Progenitor cell of endocrine pancreas (in vitro differentiated cells): Measurements from ENCODE around the gene PHF21A. TPM values are rescaled to one million over a fixed set of nuclear protein-coding genes. Genes with fewer than 3 reads are reported as not detected.

ENCODE experiments used
- DNase-seq: peaks from one replicate; pipeline ENCODE4 v3.0.0; 2021; ENCODE audit warnings: low spot score; ENCODE audit not compliant: unreplicated experiment
- H3K27ac Mint-ChIP-seq: 2 replicates; pipeline ENCODE4 v1.8.0; 2021; ENCODE audit warnings: mild to moderate bottlenecking, moderate library complexity, mixed read lengths
- H3K27me3 Mint-ChIP-seq: 2 replicates; pipeline ENCODE4 v1.8.0; 2021; ENCODE audit warnings: mixed read lengths
- H3K36me3 Mint-ChIP-seq: 2 replicates; pipeline ENCODE4 v1.8.0; 2022; ENCODE audit warnings: mixed read lengths; ENCODE audit not compliant: insufficient read depth
- H3K4me1 Mint-ChIP-seq: 2 replicates; pipeline ENCODE4 v1.8.0; 2021; ENCODE audit warnings: low read depth, mixed read lengths
- H3K4me3 Mint-ChIP-seq: 2 replicates; pipeline ENCODE4 v1.8.0; 2021; ENCODE audit warnings: low read depth, mild to moderate bottlenecking, moderate library complexity, mixed read lengths
- H3K9me3 Mint-ChIP-seq: 2 replicates; pipeline ENCODE4 v1.8.0; 2021; ENCODE audit warnings: low read depth, mixed read lengths
- total RNA-seq: library from RNA; stranded (reverse); gene quantifications from 2 replicates; pipeline ENCODE4 v1.2.1, GENCODE V29; 2021
- TF ChIP-seq, protein P1 (sequence below): fragments of 200-600 bp; sonication (generic); IDR thresholded peaks from one replicate; pipeline ENCODE4 v1.5.0; 2021; ENCODE audit warnings: antibody characterized with exemption, mild to moderate bottlenecking; ENCODE audit not compliant: unreplicated experiment

PHF21A gene
- total RNA-seq, 1 donor from 2014 or later = 70.1 TPM

DNA sequence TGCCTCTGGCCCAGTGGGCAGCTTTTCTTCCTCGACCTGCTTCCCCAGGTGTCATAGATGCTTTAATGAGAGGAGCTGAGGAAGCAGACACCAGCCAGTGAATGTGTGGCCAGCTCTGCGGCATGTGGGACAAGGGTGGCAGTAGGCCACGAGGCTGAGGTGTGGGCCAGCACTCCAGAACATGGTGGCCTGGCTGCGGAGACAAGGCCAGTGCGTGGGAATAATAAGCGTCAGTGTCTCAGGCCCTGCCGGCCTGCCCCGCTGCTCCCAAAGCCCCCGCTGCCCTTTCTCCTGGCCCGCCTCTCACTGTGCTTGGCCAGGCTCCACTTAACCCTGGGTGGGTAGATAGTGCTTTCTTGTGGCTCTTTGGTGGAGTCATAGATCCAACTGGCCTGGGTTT is 233.7 kb downstream of the PHF21A start:
- no peak for DNase-seq
- H3K9me3 Mint-ChIP-seq = no peaks in the 10 kb centered on the region
- peaks cover 8% of the 10 kb centered on the region for H3K27me3 Mint-ChIP-seq
- peak overlapping the region; percentile 38 for H3K4me3 Mint-ChIP-seq
- peaks cover 5% of the 10 kb centered on the region for H3K4me1 Mint-ChIP-seq
- TF ChIP-seq, protein P1, sequence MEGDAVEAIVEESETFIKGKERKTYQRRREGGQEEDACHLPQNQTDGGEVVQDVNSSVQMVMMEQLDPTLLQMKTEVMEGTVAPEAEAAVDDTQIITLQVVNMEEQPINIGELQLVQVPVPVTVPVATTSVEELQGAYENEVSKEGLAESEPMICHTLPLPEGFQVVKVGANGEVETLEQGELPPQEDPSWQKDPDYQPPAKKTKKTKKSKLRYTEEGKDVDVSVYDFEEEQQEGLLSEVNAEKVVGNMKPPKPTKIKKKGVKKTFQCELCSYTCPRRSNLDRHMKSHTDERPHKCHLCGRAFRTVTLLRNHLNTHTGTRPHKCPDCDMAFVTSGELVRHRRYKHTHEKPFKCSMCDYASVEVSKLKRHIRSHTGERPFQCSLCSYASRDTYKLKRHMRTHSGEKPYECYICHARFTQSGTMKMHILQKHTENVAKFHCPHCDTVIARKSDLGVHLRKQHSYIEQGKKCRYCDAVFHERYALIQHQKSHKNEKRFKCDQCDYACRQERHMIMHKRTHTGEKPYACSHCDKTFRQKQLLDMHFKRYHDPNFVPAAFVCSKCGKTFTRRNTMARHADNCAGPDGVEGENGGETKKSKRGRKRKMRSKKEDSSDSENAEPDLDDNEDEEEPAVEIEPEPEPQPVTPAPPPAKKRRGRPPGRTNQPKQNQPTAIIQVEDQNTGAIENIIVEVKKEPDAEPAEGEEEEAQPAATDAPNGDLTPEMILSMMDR = no peak
- no peak overlapping the region for H3K27ac Mint-ChIP-seq
- H3K36me3 Mint-ChIP-seq = no peaks in the 10 kb centered on the region

DNA sequence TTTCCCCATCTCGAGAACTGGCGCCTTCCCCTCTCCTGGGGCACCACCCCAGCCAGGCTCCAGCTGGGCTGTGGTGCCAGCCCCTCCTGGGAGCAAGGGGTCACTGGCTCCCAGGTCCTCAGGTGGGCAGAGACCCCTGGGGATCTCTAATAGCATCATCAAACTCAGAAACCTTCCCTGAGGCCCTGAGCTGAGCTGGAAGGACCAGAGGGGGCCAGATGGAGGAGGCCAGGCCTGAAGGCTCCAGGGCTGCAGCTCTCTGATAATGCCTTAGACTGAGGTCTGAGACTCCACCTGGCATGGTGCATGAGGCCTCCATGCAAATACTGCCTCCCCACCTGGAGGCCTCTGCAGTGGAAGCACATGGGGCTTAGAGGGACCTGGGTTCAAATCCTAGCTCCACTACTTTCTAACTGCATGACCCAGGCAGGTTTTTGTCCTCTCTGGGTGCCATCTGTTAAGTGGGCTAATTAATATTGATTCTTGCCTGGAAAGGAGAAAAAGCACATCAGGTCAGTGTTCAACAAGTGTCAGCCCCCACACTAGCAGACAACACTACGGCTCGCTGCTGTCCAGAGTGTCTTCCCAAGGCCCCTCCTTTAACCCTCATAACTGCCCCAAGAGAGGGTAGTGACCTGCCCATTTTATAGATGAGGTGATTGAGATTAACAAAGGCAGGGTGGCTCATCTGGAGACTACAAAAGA is 234.3 kb downstream of the PHF21A start:
- peaks cover 8% of the 10 kb centered on the region for H3K27me3 Mint-ChIP-seq
- H3K36me3 Mint-ChIP-seq = peaks cover 3% of the 10 kb centered on the region
- DNase-seq = no peak
- peak overlapping the region; percentile 66 for H3K4me3 Mint-ChIP-seq
- H3K4me1 Mint-ChIP-seq = no peaks in the 10 kb centered on the region
- H3K9me3 Mint-ChIP-seq = no peaks in the 10 kb centered on the region
- no peak overlapping the region for H3K27ac Mint-ChIP-seq
- TF ChIP-seq, protein P1 = no peak

DNA sequence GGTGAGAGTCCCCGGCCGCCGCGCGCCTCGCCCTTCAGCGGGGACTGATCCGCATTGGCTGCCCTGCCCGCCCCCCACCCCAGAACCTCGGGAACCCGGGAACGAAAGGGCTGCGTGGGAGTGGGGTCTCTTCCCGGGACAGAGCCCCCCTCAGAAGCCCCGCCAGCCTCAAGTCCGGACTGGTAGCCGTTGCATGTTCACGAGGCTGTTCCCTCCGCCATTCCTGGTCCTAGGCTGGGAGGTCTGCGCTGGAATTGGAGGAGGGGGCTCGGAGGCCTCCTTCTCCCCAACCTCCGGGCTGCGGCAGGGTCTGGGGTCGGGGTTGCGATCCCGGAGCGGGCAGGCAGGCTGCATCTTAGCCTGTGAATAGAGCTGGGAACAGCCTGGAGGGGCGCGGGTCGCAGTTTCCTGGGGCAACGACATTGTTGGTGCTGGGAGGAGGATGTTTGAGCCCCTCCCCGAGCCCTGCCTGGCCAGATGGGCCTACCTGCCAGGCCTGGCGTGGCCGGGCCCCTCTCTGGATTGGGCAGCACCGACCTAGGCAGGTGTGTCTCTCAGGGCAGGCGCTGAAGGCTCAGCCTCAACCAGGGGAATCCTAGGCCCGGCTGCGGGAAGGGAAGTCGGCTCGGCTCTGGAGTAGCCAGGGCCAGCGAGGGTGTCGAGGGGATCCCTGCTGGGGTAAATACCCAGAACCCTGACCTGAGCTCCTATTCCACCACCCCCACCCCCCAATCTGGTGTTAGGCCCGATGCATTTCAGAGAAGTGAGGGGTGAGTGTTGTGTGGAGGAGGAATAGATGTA is 235.1 kb downstream of the PHF21A start:
- Mint-ChIP-seq H3K9me3 (no peaks in the 10 kb centered on the region), H3K4me1 (no peaks in the 10 kb centered on the region), H3K4me3 (peak overlapping the region; percentile 66), H3K27ac (peak overlapping the region; percentile 33), H3K27me3 (peaks cover 8% of the 10 kb centered on the region), H3K36me3 (peaks cover 3% of the 10 kb centered on the region)
- DNase-seq = no peak
- TF ChIP-seq, protein P1 = no peak

DNA sequence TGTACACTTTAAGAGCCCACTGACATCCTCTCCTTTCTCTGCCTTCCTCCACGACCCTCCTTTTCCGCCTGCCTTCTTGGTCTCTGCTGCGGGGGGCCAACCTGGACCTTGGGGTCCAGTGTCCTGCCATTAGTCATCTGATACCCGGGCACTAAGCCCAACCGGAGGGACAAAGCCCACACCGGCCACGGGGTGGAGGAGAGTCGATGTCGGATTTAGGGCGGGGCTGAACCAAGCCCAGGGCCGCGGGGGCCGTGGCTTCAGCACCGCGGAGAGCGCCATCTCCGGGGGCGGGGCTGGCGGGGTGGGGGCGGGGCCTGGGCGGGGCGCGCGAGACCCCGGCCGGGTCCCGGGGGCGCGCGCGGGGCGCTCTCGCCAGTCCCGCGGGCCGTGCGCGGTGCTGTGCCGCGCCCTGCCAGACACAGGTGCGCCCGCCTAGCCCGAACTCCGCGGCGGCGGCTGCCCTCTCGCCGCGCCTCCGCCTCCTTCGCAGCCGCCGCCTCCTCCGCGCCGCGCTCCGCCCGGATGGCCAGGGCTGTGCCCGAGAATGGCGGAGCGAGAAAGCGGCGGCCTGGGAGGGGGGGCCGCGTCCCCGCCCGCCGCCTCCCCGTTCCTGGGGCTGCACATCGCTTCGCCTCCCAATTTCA is 235.9 kb downstream of the PHF21A start, which contains the start of gene MAPK8IP1:
TSS of gene MAPK8IP1 (plus strand) at position 378 of the 647 bp plus-strand sequence. CDS start at position 548, 170 bp downstream.
- Mint-ChIP-seq H3K4me1 (no peaks in the 10 kb centered on the region), H3K36me3 (peaks cover 4% of the 10 kb centered on the region), H3K27me3 (peaks cover 8% of the 10 kb centered on the region), H3K9me3 (no peaks in the 10 kb centered on the region), H3K27ac (peak within 1 kb of the TSS; percentile 33), H3K4me3 (peak within 1 kb of the TSS; percentile 66)
- TF ChIP-seq, protein P1 = no peak
- peak; percentile 71 for DNase-seq

DNA sequence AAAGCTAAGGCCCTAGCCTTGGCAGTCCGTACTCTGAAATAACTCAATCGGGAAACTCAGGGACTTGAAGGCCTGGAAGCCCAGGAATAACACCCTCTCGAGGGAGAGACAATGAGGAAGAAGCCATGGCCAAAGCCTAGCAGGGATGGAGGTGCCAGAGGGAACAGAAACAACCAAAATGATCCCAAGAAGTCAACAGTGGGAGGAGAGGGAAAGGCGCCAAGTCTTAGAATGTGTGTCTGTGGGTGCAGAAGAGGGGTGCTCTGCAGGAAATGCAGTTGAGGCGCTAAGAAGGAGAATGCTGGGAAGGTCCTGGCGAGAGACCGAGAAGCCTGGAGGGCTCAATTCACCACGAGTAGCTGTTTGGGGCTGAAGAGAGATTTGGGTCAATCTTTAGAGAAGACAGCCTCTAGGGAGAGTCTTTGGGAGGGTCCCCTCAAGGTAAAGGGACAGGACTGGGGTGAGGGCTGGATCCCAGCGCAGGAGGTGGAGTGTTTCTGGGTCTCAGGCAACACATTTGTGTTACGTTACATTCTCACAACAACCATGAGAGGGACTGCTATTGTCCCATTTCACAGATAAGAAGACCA is 236.6 kb downstream of the PHF21A start:
- no peak for DNase-seq
- H3K4me1 Mint-ChIP-seq = no peaks in the 10 kb centered on the region
- H3K9me3 Mint-ChIP-seq = no peaks in the 10 kb centered on the region
- peak overlapping the region; percentile 61 for H3K4me3 Mint-ChIP-seq
- peaks cover 8% of the 10 kb centered on the region for H3K27me3 Mint-ChIP-seq
- H3K27ac Mint-ChIP-seq = no peak overlapping the region
- TF ChIP-seq, protein P1 = no peak
- peaks cover 6% of the 10 kb centered on the region for H3K36me3 Mint-ChIP-seq
